Fibroblast of peridontal ligament (primary cell): ENCODE measurements around the gene OR5AN1.
"Not testable (repeated sequence)": the region's sequence is repeated elsewhere in the genome, so short reads cannot be mapped to it uniquely, and the experiment has no call there.

Experiments
- DNase-seq: peaks from one replicate; pipeline ENCODE4 v3.0.0-alpha.2; 2010; ENCODE audit errors: extremely low read depth

The OR5AN1 gene

GRCh38 chr11:59358595-59358994 is at the start of gene OR5AN1:
OR5AN1 (plus strand) TSS chr11:59358895; CDS start chr11:59364459, 5,564 bp downstream.
- no peak for DNase-seq

GRCh38 chr11:59335001-59335400 is 23.7 kb upstream of the OR5AN1 start:
- DNase-seq, result no peak

- no peak for DNase-seq
These were observed 22.5 kb upstream of the OR5AN1 start for GRCh38 chr11:59336176-59336575.

- DNase-seq, result no peak
These were observed 21.8 kb upstream of the OR5AN1 start for GRCh38 chr11:59336931-59337330.

- DNase-seq, result not testable (repeated sequence)
These were observed 9.0 kb upstream of the OR5AN1 start for GRCh38 chr11:59349657-59350056.

GRCh38 chr11:59355226-59355625 is 3.5 kb upstream of the OR5AN1 start:
- DNase-seq, result no peak

- DNase-seq, result no peak
These were observed 2.1 kb upstream of the OR5AN1 start for GRCh38 chr11:59356561-59356960.

- DNase-seq, result no peak
These were observed 675 bp upstream of the OR5AN1 start for GRCh38 chr11:59358020-59358419.

- DNase-seq, result no peak
These were observed 6.7 kb downstream of the OR5AN1 start for GRCh38 chr11:59365232-59366018.

GRCh38 chr11:59368238-59369022 is 9.7 kb downstream of the OR5AN1 start:
- DNase-seq, result no peak

- DNase-seq, result not testable (repeated sequence)
These were observed 13.6 kb downstream of the OR5AN1 start for GRCh38 chr11:59372324-59372723.

GRCh38 chr11:59380263-59381059 is 21.8 kb downstream of the OR5AN1 start:
- DNase-seq, result no peak

- no peak for DNase-seq
These were observed 35.5 kb downstream of the OR5AN1 start for GRCh38 chr11:59394186-59394585.

- no peak for DNase-seq
These were observed 42.0 kb downstream of the OR5AN1 start for GRCh38 chr11:59400461-59401261.

GRCh38 chr11:59401262-59401552 is 42.5 kb downstream of the OR5AN1 start:
- no peak for DNase-seq

GRCh38 chr11:59403546-59403945 is 44.9 kb downstream of the OR5AN1 start:
- no peak for DNase-seq

GRCh38 chr11:59413646-59414045 is 55.0 kb downstream of the OR5AN1 start:
- DNase-seq, result no peak

- DNase-seq, result no peak
These were observed 56.4 kb downstream of the OR5AN1 start for GRCh38 chr11:59415111-59415510.

GRCh38 chr11:59416613-59417012 is 57.9 kb downstream of the OR5AN1 start:
- no peak for DNase-seq

- DNase-seq, result no peak
These were observed 58.3 kb downstream of the OR5AN1 start for GRCh38 chr11:59417023-59417422.

GRCh38 chr11:59418156-59418555 is 59.5 kb downstream of the OR5AN1 start:
- no peak for DNase-seq
